GM21423 (cell line): ENCODE measurements around the gene ATP5MK.
"Not testable (repeated sequence)": the region's sequence is repeated elsewhere in the genome, so short reads cannot be mapped to it uniquely, and the experiment has no call there.

ENCODE experiments used
- ATAC-seq: cut with Tn5 transposase; IDR thresholded peaks from one replicate; pipeline ENCODE4 v1.9.1; 2021; ENCODE audit warnings: mild to moderate bottlenecking, moderate library complexity; ENCODE audit not compliant: unreplicated experiment

ATP5MK gene

GRCh38 chr10:103396067-103396788, at the start of gene ATP5MK, which contains the start of gene PDCD11:
Gene ATP5MK (minus strand): TSS chr10:103396475. CDS start chr10:103392457, 4,018 bp downstream.
Gene PDCD11 (plus strand): TSS chr10:103396626. CDS start chr10:103398427, 1,801 bp downstream.
- ATAC-seq: peak; percentile 98

GRCh38 chr10:103445366-103445765, 49.1 kb upstream of the ATP5MK start:
- no peak for ATAC-seq

- no peak for ATAC-seq
Measured at GRCh38 chr10:103444478-103444877, 48.2 kb upstream of the ATP5MK start.

GRCh38 chr10:103443475-103444185, 47.4 kb upstream of the ATP5MK start:
- no peak for ATAC-seq

- ATAC-seq: no peak
Measured at GRCh38 chr10:103442031-103442461, 45.8 kb upstream of the ATP5MK start.

- no peak for ATAC-seq
Measured at GRCh38 chr10:103441611-103442010, 45.3 kb upstream of the ATP5MK start.

- ATAC-seq: no peak
Measured at GRCh38 chr10:103441206-103441605, 44.9 kb upstream of the ATP5MK start.

GRCh38 chr10:103440416-103440815, 44.1 kb upstream of the ATP5MK start:
- ATAC-seq: no peak

GRCh38 chr10:103439776-103440175, 43.5 kb upstream of the ATP5MK start:
- ATAC-seq: no peak

- no peak for ATAC-seq
Measured at GRCh38 chr10:103433858-103434257, 37.6 kb upstream of the ATP5MK start.

- no peak for ATAC-seq
Measured at GRCh38 chr10:103431902-103432301, 35.6 kb upstream of the ATP5MK start.

- no peak for ATAC-seq
Measured at GRCh38 chr10:103429647-103430046, 33.4 kb upstream of the ATP5MK start.

GRCh38 chr10:103428989-103429643, 32.8 kb upstream of the ATP5MK start:
- ATAC-seq: no peak

GRCh38 chr10:103427866-103428265, 31.6 kb upstream of the ATP5MK start:
- no peak for ATAC-seq

- no peak for ATAC-seq
Measured at GRCh38 chr10:103423748-103424147, 27.5 kb upstream of the ATP5MK start.

- no peak for ATAC-seq
Measured at GRCh38 chr10:103419101-103419500, 22.8 kb upstream of the ATP5MK start.

GRCh38 chr10:103417601-103418000, 21.3 kb upstream of the ATP5MK start:
- ATAC-seq: no peak

GRCh38 chr10:103417148-103417469, 20.8 kb upstream of the ATP5MK start:
- ATAC-seq: not testable (repeated sequence)

- ATAC-seq: no peak
Measured at GRCh38 chr10:103416436-103417147, 20.3 kb upstream of the ATP5MK start.

GRCh38 chr10:103415581-103415980, 19.3 kb upstream of the ATP5MK start:
- ATAC-seq: no peak

GRCh38 chr10:103413564-103413963, 17.3 kb upstream of the ATP5MK start:
- ATAC-seq: no peak
